Measurements from ENCODE around the gene MED29.

DNA sequence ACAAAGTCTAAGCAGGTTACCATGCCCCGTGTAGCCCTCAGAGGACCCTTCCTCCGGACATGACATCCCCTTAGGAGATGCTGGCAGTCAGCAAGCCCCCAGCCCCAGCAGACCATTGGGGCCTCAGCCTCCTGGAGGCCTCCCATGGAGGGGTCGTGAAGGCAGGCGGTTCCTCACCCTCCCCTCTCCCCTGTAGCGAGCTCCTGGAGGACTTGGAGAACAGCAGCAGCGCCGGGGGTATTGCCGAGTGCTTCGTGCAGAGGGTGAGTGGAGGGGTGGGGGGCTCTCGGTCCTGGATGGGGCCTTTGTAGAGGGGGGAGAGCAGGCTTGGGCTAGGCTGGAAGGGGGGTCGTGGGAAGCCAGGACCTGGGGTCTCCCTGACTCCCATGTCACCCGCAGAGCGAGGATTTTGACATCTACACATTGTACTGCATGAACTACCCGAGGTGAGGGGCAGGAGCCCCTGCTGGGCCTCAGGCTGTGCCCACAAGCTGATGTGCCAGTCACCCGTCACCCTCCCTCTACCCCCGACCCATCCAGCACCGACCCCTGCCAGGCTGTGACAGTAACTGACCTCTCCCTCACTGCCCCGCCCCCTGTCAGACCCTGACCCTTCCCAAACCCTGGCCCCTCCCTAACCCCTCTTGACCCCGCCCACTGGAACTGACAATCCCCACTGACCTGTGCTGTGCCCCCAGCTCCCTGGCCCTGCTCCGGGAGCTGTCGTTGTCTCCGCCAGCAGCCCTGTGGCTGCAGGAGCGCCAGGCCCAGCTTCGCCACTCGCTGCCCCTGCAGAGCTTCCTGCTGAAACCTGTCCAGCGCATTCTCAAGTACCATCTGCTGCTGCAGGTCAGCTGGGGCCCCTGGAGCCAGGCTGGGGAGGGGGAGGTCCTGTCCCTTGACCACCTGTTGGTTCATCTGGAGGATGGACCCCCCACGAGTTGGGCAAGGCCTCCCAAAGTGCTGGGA lies 25.3 kb downstream of the MED29 start:
- TF ChIP-seq RAD21 (conservative IDR thresholded peaks at IDR 0.05 in 1 of 2, IDR thresholded peaks at IDR 0.05 in 1 of 2) (no peak), NR3C1 (IDR thresholded peaks at IDR 0.05) (no peak), POLR2A (IDR thresholded peaks at IDR 0.05; ENCODE audit: low read length) (no peak), EP300 (IDR thresholded peaks at IDR 0.05) (no peak), CHD2 (IDR thresholded peaks at IDR 0.05; ENCODE audit: low read length, partially characterized antibody) (no peak), RCOR1 (IDR thresholded peaks at IDR 0.05; ENCODE audit: low read depth, low read length) (no peak), NPAS2 (CRISPR knock-in tag; IDR thresholded peaks at IDR 0.05; ENCODE audit: borderline replicate concordance) (no peak), TP53 (CRISPR knock-in tag; IDR thresholded peaks at IDR 0.05) (no peak)
- TF ChIP-seq, protein P1, sequence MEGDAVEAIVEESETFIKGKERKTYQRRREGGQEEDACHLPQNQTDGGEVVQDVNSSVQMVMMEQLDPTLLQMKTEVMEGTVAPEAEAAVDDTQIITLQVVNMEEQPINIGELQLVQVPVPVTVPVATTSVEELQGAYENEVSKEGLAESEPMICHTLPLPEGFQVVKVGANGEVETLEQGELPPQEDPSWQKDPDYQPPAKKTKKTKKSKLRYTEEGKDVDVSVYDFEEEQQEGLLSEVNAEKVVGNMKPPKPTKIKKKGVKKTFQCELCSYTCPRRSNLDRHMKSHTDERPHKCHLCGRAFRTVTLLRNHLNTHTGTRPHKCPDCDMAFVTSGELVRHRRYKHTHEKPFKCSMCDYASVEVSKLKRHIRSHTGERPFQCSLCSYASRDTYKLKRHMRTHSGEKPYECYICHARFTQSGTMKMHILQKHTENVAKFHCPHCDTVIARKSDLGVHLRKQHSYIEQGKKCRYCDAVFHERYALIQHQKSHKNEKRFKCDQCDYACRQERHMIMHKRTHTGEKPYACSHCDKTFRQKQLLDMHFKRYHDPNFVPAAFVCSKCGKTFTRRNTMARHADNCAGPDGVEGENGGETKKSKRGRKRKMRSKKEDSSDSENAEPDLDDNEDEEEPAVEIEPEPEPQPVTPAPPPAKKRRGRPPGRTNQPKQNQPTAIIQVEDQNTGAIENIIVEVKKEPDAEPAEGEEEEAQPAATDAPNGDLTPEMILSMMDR (IDR thresholded peaks at IDR 0.05): no peak
- TF ChIP-seq, protein P2, sequence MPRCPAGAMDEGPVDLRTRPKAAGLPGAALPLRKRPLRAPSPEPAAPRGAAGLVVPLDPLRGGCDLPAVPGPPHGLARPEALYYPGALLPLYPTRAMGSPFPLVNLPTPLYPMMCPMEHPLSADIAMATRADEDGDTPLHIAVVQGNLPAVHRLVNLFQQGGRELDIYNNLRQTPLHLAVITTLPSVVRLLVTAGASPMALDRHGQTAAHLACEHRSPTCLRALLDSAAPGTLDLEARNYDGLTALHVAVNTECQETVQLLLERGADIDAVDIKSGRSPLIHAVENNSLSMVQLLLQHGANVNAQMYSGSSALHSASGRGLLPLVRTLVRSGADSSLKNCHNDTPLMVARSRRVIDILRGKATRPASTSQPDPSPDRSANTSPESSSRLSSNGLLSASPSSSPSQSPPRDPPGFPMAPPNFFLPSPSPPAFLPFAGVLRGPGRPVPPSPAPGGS (IDR thresholded peaks at IDR 0.05): no peak
- TF ChIP-seq, protein P3, sequence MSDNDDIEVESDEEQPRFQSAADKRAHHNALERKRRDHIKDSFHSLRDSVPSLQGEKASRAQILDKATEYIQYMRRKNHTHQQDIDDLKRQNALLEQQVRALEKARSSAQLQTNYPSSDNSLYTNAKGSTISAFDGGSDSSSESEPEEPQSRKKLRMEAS (IDR thresholded peaks at IDR 0.05): no peak
